ENCODE data around the gene RPTOR.
"Not testable (repeated sequence)": the region's sequence is repeated elsewhere in the genome, so short reads cannot be mapped to it uniquely, and the experiment has no call there.

The RPTOR gene

GRCh38 chr17:80513201-80513600 lies 31.4 kb upstream of the RPTOR start:
- no peak for DNase-seq

GRCh38 chr17:80513892-80514291 lies 30.7 kb upstream of the RPTOR start:
- peak; percentile 53 for DNase-seq

GRCh38 chr17:80516171-80516932 lies 28.3 kb upstream of the RPTOR start:
- no peak for DNase-seq

GRCh38 chr17:80517641-80518040 lies 27.0 kb upstream of the RPTOR start:
- DNase-seq = no peak

GRCh38 chr17:80518392-80518791 lies 26.2 kb upstream of the RPTOR start:
- no peak for DNase-seq

- DNase-seq = no peak
Observed at GRCh38 chr17:80519091-80519781, 25.4 kb upstream of the RPTOR start.

- no peak for DNase-seq
Observed at GRCh38 chr17:80520810-80521455, 23.7 kb upstream of the RPTOR start.

GRCh38 chr17:80523054-80523744 lies 21.4 kb upstream of the RPTOR start:
- no peak for DNase-seq

GRCh38 chr17:80523956-80524712 lies 20.5 kb upstream of the RPTOR start:
- DNase-seq = no peak

GRCh38 chr17:80526116-80526910 lies 18.3 kb upstream of the RPTOR start:
- DNase-seq = no peak

GRCh38 chr17:80527016-80527645 lies 17.5 kb upstream of the RPTOR start:
- DNase-seq = peak; percentile 34

GRCh38 chr17:80528536-80528935 lies 16.1 kb upstream of the RPTOR start:
- no peak for DNase-seq

- DNase-seq = no peak
Observed at GRCh38 chr17:80529104-80529903, 15.3 kb upstream of the RPTOR start.

- DNase-seq = no peak
Observed at GRCh38 chr17:80529904-80530292, 14.7 kb upstream of the RPTOR start.

GRCh38 chr17:80531400-80531799 lies 13.2 kb upstream of the RPTOR start:
- no peak for DNase-seq

- DNase-seq = not testable (repeated sequence)
Observed at GRCh38 chr17:80537386-80537785, 7.3 kb upstream of the RPTOR start.

- no peak for DNase-seq
Observed at GRCh38 chr17:80538484-80538883, 6.2 kb upstream of the RPTOR start.

- no peak for DNase-seq
Observed at GRCh38 chr17:80539022-80539641, 5.5 kb upstream of the RPTOR start.

- DNase-seq = no peak
Observed at GRCh38 chr17:80545499-80545826, 825 bp downstream of the RPTOR start.

- no peak for DNase-seq
Observed at GRCh38 chr17:80546267-80546666, 1.6 kb downstream of the RPTOR start.
